H9 (cell line): ENCODE data around the gene MPHOSPH6. TPM values are rescaled to one million over a fixed set of nuclear protein-coding genes. Genes with fewer than 3 reads are reported as not detected.

Experiments used
- DNase-seq: peaks from one replicate; pipeline ENCODE4 v3.0.0-alpha.2; 2017
- H2AFZ ChIP-seq: one replicate; pipeline ENCODE4 v1.6.1; 2013; ENCODE audit warnings: mild to moderate bottlenecking, low read length, control low read depth, moderate library complexity
- H2AK5ac ChIP-seq: 2 replicates; pipeline ENCODE4 v1.6.1; 2013; ENCODE audit warnings: low read length, control low read depth, mixed read lengths; ENCODE audit not compliant: insufficient read length
- H2BK120ac ChIP-seq: one replicate; pipeline ENCODE4 v1.6.1; 2013; ENCODE audit warnings: low read depth, mild to moderate bottlenecking, low read length, control low read depth, inconsistent platforms; ENCODE audit not compliant: poor library complexity, severe bottlenecking
- H2BK12ac ChIP-seq: 2 replicates; pipeline ENCODE4 v1.6.1; 2013; ENCODE audit warnings: low read length, control low read depth, mixed read lengths, low read depth; ENCODE audit not compliant: insufficient read length
- H2BK15ac ChIP-seq: 2 replicates; pipeline ENCODE4 v1.6.1; 2013; ENCODE audit warnings: low read depth, low read length, control low read depth
- H2BK20ac ChIP-seq: one replicate; pipeline ENCODE4 v1.6.1; 2013; ENCODE audit warnings: low read depth, mild to moderate bottlenecking, low read length, control low read depth, inconsistent platforms; ENCODE audit not compliant: poor library complexity, severe bottlenecking
- H2BK5ac ChIP-seq: 2 replicates; pipeline ENCODE4 v1.6.1; 2013; ENCODE audit warnings: low read length, control low read depth, mixed read lengths; ENCODE audit not compliant: insufficient read length
- H3K14ac ChIP-seq: 2 replicates; pipeline ENCODE4 v1.6.1; 2013; ENCODE audit warnings: low read length, control low read depth; ENCODE audit not compliant: insufficient read depth
- H3K18ac ChIP-seq: 2 replicates; pipeline ENCODE4 v1.6.1; 2013; ENCODE audit warnings: low read depth, mild to moderate bottlenecking, mixed read lengths, low read length, control low read depth; ENCODE audit not compliant: insufficient read length
- H3K23ac ChIP-seq: 2 replicates; pipeline ENCODE4 v1.6.1; 2013; ENCODE audit warnings: low read length, control low read depth, mixed read lengths, low read depth; ENCODE audit not compliant: insufficient read length
- H3K23me2 ChIP-seq: 2 replicates; pipeline ENCODE4 v1.6.1; 2013; ENCODE audit warnings: low read depth, mild to moderate bottlenecking, mixed read lengths, low read length, control low read depth; ENCODE audit not compliant: insufficient read length, poor library complexity, severe bottlenecking
- H3K27ac ChIP-seq: 2 replicates; pipeline ENCODE4 v1.5.1; 2013; ENCODE audit warnings: low read length, control low read depth, mixed read lengths, low read depth; ENCODE audit not compliant: insufficient read length
- H3K27me3 ChIP-seq: 2 replicates; pipeline ENCODE4 v1.6.1; 2013; ENCODE audit warnings: low read length, control low read depth, inconsistent platforms; ENCODE audit not compliant: insufficient read depth
- H3K4ac ChIP-seq: 2 replicates; pipeline ENCODE4 v1.6.1; 2013; ENCODE audit warnings: low read depth, mild to moderate bottlenecking, control low read depth, inconsistent platforms, low read length, moderate library complexity
- H3K4me1 ChIP-seq: 2 replicates; pipeline ENCODE4 v1.6.1; 2013; ENCODE audit warnings: low read length, control low read depth, inconsistent platforms; ENCODE audit not compliant: insufficient read depth
- H3K4me2 ChIP-seq: 2 replicates; pipeline ENCODE4 v1.6.1; 2013; ENCODE audit warnings: low read length, control low read depth, mixed read lengths; ENCODE audit not compliant: insufficient read length, insufficient read depth
- H3K56ac ChIP-seq: 2 replicates; pipeline ENCODE4 v1.6.1; 2013; ENCODE audit warnings: low read depth, mild to moderate bottlenecking, mixed read lengths, low read length, control low read depth; ENCODE audit not compliant: insufficient read length
- H3K79me1 ChIP-seq: 2 replicates; pipeline ENCODE4 v1.6.1; 2013; ENCODE audit warnings: low read depth, mild to moderate bottlenecking, moderate library complexity, low read length, control low read depth, inconsistent platforms; ENCODE audit not compliant: insufficient read depth, poor library complexity, severe bottlenecking
- H3K79me2 ChIP-seq: 2 replicates; pipeline ENCODE4 v1.6.1; 2013; ENCODE audit warnings: low read length, control low read depth, inconsistent platforms; ENCODE audit not compliant: insufficient read depth
- H3K9ac ChIP-seq: 2 replicates; pipeline ENCODE4 v1.6.1; 2013; ENCODE audit warnings: low read length, control low read depth, mixed read lengths; ENCODE audit not compliant: insufficient read length; ENCODE audit errors: extremely low read depth
- H3K9me3 ChIP-seq: one replicate; pipeline ENCODE4 v1.6.1; 2013; ENCODE audit warnings: low read depth, low read length, inconsistent platforms; ENCODE audit not compliant: control insufficient read depth
- H3T11ph ChIP-seq: one replicate; pipeline ENCODE4 v1.6.1; 2013; ENCODE audit warnings: mild to moderate bottlenecking, low read length, control low read depth, inconsistent platforms
- H4K20me1 ChIP-seq: one replicate; pipeline ENCODE4 v1.6.1; 2013; ENCODE audit not compliant: control insufficient read depth, insufficient read length, insufficient read depth
- H4K5ac ChIP-seq: 2 replicates; pipeline ENCODE4 v1.6.1; 2013; ENCODE audit warnings: low read depth, mild to moderate bottlenecking, mixed read lengths, low read length, control low read depth; ENCODE audit not compliant: insufficient read length
- H4K8ac ChIP-seq: replicated peaks from 2 replicates; pipeline ENCODE4 v1.6.1; 2013; ENCODE audit warnings: low read length, control low read depth, mixed read lengths, low read depth; ENCODE audit not compliant: insufficient read length
- H4K91ac ChIP-seq: 2 replicates; pipeline ENCODE4 v1.6.1; 2013; ENCODE audit warnings: low read depth, mild to moderate bottlenecking, moderate library complexity, mixed read lengths, low read length, control low read depth; ENCODE audit not compliant: insufficient read length
- H3K27ac Mint-ChIP-seq, 3 experiments: 2 replicates in 2 of 3; 3 replicates in 1 of 3; pipeline ENCODE4 v1.8.0; 2020 to 2021; ENCODE audit warnings: mixed read lengths in 3 of 3, mild to moderate bottlenecking in 1 of 3, moderate library complexity in 1 of 3
- H3K27me3 Mint-ChIP-seq: 2 replicates; pipeline ENCODE4 v1.8.0; 2021; ENCODE audit warnings: low read depth, mild to moderate bottlenecking, moderate library complexity, mixed read lengths
- H3K36me3 Mint-ChIP-seq, 3 experiments: 2 replicates in 2 of 3; 3 replicates in 1 of 3; pipeline ENCODE4 v1.8.0; 2020 to 2021; ENCODE audit warnings: low read depth in 3 of 3, mixed read lengths in 3 of 3; ENCODE audit not compliant: insufficient read depth in 1 of 3
- H3K4me1 Mint-ChIP-seq, 2 experiments: 2 replicates each; pipeline ENCODE4 v1.8.0; 2020; ENCODE audit warnings: mixed read lengths in 2 of 2
- H3K4me3 Mint-ChIP-seq, 2 experiments: 2 replicates in 1 of 2; 3 replicates in 1 of 2; pipeline ENCODE4 v1.8.0; 2020 to 2021; ENCODE audit warnings: mild to moderate bottlenecking in 2 of 2, mixed read lengths in 2 of 2, moderate library complexity in 1 of 2
- H3K9me3 Mint-ChIP-seq, 2 experiments: 2 replicates in 1 of 2; 3 replicates in 1 of 2; pipeline ENCODE4 v1.8.0; 2020; ENCODE audit warnings: mild to moderate bottlenecking in 2 of 2, mixed read lengths in 2 of 2, moderate library complexity in 1 of 2
- WGBS: extraction: QIAGEN DNeasy Blood & Tissue Kit; methylation state at CpG from one replicate; pipeline ENCODE4 v1.1.7; 2013; ENCODE audit warnings: missing lambda C conversion rate, low lambda C conversion rate, mixed read lengths; ENCODE audit not compliant: insufficient read length; ENCODE audit errors: extremely low coverage; 5-methylcytosine and 5-hydroxymethylcytosine counted together
- total RNA-seq: library from RNA; stranded (reverse); gene quantifications from 2 replicates; pipeline ENCODE4 v1.2.1, GENCODE V29; 2021
- TF ChIP-seq, protein P1 (sequence below): fragments of 200-600 bp; sonication (generic); conservative IDR thresholded peaks from 3 replicates; pipeline ENCODE4 v1.8.0; 2021; ENCODE audit warnings: antibody characterized with exemption, mild to moderate bottlenecking

MPHOSPH6 gene
- total RNA-seq, 1 experiment from 2014 or later = 38.3 TPM

DNA sequence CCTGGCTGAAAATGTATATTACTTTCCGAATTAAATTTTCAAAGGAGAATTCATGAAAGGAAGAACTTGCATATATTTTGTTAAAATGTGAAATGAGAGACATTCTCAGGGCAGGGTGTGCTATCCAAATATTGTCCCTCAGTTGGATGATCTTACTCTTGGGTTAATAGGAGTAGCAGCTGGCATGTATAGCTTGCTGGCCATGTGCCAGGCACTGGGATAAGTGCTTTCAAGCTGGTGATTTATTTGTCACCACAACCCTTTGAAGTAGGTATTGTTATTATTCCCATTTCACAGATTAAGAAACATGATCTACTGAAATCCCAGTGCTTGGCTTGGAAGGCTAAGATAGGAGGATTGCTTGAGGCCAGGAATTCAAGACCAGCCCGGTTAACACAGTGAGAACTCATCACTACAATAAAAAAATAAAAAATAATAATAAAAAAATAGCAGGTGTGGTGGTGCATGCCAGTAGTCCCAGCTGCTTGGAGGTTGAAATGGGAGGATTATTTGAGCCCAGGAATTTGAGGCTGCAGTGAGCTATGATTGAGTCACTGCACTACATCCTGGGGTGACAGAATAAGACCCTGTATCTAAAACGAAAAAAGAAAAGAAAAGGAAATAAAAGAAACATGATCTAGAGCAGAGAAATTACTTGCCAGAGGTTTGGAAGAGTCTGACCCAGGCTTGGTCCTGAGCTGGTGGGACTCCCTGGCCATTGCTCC lies 11.6 kb upstream of the MPHOSPH6 start:
- H3K14ac ChIP-seq = no peak overlapping the region
- H2BK12ac ChIP-seq = no peak overlapping the region
- H2BK5ac ChIP-seq = no peak overlapping the region
- peaks cover 13% of the 10 kb centered on the region for H3K27me3 Mint-ChIP-seq
- no peaks in the 10 kb centered on the region for H3K36me3 Mint-ChIP-seq
- no peak overlapping the region for H4K8ac ChIP-seq
- H3K56ac ChIP-seq = no peak overlapping the region
- H3K27me3 ChIP-seq = no peaks in the 10 kb centered on the region
- no peak for DNase-seq
- no peak overlapping the region for H2BK20ac ChIP-seq
- TF ChIP-seq, protein P1, sequence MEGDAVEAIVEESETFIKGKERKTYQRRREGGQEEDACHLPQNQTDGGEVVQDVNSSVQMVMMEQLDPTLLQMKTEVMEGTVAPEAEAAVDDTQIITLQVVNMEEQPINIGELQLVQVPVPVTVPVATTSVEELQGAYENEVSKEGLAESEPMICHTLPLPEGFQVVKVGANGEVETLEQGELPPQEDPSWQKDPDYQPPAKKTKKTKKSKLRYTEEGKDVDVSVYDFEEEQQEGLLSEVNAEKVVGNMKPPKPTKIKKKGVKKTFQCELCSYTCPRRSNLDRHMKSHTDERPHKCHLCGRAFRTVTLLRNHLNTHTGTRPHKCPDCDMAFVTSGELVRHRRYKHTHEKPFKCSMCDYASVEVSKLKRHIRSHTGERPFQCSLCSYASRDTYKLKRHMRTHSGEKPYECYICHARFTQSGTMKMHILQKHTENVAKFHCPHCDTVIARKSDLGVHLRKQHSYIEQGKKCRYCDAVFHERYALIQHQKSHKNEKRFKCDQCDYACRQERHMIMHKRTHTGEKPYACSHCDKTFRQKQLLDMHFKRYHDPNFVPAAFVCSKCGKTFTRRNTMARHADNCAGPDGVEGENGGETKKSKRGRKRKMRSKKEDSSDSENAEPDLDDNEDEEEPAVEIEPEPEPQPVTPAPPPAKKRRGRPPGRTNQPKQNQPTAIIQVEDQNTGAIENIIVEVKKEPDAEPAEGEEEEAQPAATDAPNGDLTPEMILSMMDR = no peak
- H2BK15ac ChIP-seq = no peak overlapping the region
- H3K18ac ChIP-seq = no peak overlapping the region
- H3K79me2 ChIP-seq = no peaks in the 10 kb centered on the region
- H3T11ph ChIP-seq = no peak overlapping the region
- H3K23me2 ChIP-seq = no peaks in the 10 kb centered on the region
- no peak overlapping the region for H3K27ac Mint-ChIP-seq
- no peaks in the 10 kb centered on the region for H3K9me3 ChIP-seq
- no peaks in the 10 kb centered on the region for H3K9me3 Mint-ChIP-seq
- no peak overlapping the region for H2AFZ ChIP-seq
- WGBS = no CpG with 5 or more reads among the region's 3 CpGs
- no peak overlapping the region for H3K4me3 Mint-ChIP-seq
- H3K23ac ChIP-seq = no peak overlapping the region
- H3K79me1 ChIP-seq = no peaks in the 10 kb centered on the region
- no peaks in the 10 kb centered on the region for H3K4me1 ChIP-seq
- H3K4me2 ChIP-seq = no peak overlapping the region
- H4K91ac ChIP-seq = no peak overlapping the region
- H2AK5ac ChIP-seq = no peak overlapping the region
- H3K27ac ChIP-seq = no peak overlapping the region
- peaks cover 5 to 10% of the 10 kb centered on the region in 2 experiments for H3K4me1 Mint-ChIP-seq
- H4K5ac ChIP-seq = no peak overlapping the region
- H3K4ac ChIP-seq = no peak overlapping the region
- no peak overlapping the region for H3K9ac ChIP-seq
- no peaks in the 10 kb centered on the region for H4K20me1 ChIP-seq
- no peak overlapping the region for H2BK120ac ChIP-seq
